GM21447 (cell line): ENCODE data around the gene B4GALT3.
A peak's percentile ranks its signal among the peaks of the same experiment; 100 is the strongest.

ENCODE experiments used
- ATAC-seq: cut with Tn5 transposase; IDR thresholded peaks from one replicate; pipeline ENCODE4 v1.9.1; 2021; ENCODE audit not compliant: unreplicated experiment

The B4GALT3 gene

DNA sequence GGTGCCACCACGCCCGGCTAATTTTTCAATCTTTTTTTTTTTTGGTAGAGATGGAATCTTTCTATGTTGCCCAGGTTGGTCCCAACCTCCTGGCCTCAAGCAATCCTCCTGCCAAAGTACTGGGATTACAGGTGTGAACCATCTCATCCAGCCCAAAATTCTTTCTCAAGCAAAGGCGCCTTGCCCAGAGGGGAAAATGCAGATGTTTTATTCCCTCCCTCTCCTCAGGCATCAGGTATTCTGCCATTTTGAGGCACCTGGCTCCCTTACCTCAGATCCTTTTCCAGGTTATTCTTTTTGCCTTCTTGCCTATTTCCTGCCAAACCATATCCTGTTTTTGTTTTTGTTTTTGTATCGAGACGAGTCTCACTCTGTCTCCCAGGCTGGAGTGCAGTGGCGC, 11.1 kb upstream of the B4GALT3 start:
- no peak for ATAC-seq

- no peak for ATAC-seq
These were observed 10.0 kb upstream of the B4GALT3 start for GRCh38 chr1:161187311-161187710.

- ATAC-seq = peak; percentile 32
These were observed 8.5 kb upstream of the B4GALT3 start for GRCh38 chr1:161185732-161186311.

- ATAC-seq = peak; percentile 56
These were observed 8.0 kb upstream of the B4GALT3 start for GRCh38 chr1:161185282-161185682.

- peak; percentile 56 for ATAC-seq
These were observed 4.9 kb upstream of the B4GALT3 start for GRCh38 chr1:161182214-161182613.

- no peak for ATAC-seq
These were observed 3.3 kb upstream of the B4GALT3 start for GRCh38 chr1:161180639-161181038.

DNA sequence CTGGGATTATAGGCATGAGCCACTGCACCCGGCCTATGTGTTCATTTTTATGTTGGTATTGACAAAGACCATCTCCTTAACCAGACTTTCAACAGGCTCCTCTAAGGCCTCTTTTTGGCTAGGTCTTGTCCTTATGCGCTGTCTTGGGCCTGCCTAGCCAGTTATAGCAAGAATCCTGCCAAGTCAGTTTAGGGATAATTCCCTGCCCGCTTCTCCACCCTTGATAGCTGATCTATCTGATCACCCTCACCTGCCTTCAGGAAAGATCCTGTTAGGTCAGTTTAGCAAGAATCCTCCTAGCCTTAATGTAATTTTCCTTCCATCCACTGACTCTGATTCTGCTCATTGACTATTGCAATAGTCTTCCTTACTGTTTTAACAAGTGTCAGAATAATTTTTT, 2.4 kb upstream of the B4GALT3 start:
- ATAC-seq = no peak

DNA sequence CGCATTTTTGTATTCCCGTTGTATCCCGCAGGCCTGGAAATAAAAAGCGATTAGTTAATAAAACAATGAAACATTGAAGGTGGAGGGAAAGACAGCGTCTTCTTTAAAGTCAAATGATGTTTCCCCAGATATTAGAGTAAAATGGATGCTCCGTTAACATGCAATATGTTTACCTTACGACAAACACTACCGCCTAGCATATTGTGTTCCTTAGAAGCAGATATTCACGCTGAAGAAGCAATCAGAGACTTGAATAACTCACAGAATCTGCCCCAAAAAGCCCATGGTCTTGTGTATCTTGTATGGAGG, 583 bp upstream of the B4GALT3 start:
- no peak for ATAC-seq

GRCh38 chr1:161176468-161177111, 717 bp downstream of the B4GALT3 start:
- ATAC-seq = no peak

DNA sequence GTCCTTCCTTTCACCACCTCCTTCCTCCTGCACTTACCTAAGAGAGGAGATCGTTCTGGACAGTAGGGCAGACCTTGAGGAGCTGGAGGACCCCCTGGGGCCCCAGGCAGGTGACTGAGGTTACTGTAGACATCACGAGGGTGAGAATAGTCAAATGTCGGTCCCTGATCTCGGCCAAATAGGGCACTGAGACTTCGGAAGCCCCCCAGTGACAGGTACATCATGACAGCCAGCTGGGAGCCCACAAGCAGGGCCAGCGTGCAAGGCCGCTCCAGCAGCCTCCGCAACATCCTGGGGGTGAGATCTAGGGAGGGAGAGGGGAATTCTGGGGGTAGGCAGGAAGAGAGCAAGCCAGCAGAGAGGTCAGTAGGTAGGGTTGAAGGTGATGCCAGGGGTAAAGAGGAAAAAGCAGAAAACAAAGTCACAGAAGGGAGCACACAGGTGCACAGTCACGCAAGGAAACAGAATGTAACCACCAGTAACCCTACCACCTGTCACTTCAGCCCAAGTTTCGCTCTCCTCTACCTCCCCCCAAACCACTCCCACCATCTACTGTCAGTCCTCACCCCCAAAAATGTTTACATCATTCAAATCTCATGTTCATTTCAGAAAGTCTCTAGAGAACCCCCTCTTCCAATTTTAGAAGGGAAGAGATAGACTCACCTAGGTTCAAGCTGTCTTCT, 1.4 kb downstream of the B4GALT3 start:
- no peak for ATAC-seq

- ATAC-seq = no peak
These were observed 2.4 kb downstream of the B4GALT3 start for GRCh38 chr1:161174911-161175310.

DNA sequence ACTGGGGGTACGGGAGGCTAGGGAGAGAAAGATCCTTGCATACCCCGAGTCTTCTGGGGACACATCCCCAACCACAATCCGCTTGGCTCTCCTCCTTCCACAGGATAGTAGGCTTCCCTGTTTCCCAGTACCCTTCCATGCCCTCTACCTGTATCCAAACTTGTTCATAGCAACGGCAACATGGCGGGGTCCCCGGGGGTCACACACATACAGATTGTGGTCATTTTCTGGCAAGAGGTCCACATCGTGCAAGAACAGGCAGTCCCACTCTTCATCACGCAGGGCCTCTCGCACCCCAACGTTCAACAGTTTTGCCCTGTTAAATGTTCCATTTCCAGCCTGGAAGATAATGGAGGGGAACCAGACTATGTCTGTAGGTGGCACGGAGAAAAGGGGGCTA, 3.6 kb downstream of the B4GALT3 start:
- no peak for ATAC-seq

DNA sequence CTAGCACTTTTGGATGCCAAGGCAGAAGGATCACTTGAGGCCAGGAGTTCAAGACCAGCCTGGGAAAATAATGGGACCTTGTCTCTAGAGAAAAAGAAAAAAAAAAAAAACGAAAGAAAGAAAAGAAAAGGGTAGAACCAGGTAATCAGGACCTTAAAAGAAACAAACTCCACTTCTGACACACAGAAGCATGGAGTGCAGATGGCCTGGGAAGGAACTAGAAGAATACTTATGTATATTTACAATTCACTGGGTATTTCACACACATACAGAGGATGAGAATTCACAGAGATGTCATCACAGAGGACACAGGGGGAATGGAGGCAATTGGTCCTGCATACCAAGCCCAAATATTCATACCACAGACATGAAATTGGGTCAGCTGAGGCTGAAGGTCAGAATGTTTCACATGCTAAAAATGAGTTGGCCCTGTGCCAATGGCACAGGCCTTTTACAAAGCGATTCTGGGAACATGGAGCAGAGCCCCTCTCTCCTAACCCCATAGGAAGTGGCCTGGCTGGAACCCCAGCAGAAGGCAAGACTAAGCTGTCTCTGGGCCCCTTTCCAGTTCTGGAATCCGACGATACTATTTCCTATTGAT, 4.4 kb downstream of the B4GALT3 start:
- ATAC-seq = no peak

DNA sequence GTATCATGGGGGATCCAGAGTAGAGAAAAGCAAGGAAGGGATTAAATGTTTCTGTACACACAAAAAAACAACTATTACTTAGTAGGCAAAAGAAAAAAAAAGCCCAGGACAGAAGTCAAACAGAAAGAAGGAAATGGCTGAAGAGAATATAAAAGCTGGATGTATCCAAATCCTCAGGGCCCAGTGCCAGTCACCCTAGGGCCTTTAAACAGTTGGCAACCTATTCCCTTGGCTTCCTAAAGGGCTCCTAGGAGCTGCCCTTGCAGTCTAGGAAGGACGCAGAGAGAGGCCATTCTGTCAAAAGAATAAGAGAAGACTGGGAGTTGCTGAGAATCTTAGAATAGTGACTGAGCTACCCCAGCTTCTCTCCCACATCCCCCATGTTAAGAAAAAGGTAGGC, 5.0 kb downstream of the B4GALT3 start:
- no peak for ATAC-seq

DNA sequence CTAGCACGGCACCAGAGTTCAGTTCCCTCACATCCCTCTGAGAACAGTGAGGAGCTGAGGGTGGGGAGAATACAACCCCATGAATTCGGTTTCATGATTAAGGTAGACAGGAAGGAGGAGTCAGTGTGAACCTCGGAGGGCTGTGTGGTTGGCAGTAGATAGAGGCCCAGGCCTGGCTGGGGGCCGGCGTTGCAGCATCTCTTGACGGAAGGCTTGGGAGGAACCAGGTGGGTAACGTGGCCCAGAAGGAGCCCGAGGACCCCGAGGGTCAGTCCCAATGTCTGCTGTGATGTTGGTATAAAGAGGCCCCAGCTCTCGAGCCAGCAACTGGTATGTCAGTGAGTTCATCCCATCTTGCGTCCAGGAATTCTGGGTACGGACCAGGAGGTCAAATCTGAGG, 5.6 kb downstream of the B4GALT3 start:
- ATAC-seq = no peak

DNA sequence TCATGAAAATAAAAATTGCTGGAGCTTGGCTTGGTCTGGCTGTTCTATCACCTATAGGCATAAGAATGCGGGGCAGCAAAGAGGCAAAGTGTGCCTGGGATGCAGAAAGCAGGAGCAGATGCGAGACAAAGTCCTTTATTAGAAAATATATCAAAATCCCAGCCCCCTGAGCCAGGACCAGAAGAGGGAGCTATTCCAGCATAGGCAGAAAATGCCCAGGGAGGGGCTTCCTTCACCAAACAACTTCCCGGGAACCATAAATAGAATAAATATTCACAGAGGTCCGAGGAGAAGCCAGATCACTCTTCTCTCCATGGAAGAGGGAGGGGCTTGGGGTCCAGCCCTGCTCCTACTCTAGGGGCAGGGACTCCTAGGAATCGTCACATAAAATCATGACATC, 6.1 kb downstream of the B4GALT3 start:
- ATAC-seq = no peak

DNA sequence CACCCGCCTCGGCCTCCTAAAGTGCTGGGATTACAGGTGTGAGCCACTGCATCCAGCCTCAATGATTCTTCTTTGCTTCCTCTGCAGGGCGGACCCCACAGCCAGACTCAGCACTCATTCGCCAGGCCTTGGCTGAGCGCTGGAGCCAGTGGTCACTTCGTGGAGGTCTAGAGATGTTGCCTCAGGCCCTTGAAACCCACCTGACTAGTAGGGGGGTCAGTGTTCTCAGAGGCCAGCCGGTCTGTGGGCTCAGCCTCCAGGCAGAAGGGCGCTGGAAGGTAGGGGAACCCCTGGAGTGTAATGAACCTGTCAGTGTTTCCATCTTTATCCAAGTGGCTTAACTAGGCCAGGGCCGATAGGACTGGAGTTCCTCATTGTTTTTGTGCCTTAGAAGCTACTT, 8.4 kb downstream of the B4GALT3 start:
- ATAC-seq = no peak

DNA sequence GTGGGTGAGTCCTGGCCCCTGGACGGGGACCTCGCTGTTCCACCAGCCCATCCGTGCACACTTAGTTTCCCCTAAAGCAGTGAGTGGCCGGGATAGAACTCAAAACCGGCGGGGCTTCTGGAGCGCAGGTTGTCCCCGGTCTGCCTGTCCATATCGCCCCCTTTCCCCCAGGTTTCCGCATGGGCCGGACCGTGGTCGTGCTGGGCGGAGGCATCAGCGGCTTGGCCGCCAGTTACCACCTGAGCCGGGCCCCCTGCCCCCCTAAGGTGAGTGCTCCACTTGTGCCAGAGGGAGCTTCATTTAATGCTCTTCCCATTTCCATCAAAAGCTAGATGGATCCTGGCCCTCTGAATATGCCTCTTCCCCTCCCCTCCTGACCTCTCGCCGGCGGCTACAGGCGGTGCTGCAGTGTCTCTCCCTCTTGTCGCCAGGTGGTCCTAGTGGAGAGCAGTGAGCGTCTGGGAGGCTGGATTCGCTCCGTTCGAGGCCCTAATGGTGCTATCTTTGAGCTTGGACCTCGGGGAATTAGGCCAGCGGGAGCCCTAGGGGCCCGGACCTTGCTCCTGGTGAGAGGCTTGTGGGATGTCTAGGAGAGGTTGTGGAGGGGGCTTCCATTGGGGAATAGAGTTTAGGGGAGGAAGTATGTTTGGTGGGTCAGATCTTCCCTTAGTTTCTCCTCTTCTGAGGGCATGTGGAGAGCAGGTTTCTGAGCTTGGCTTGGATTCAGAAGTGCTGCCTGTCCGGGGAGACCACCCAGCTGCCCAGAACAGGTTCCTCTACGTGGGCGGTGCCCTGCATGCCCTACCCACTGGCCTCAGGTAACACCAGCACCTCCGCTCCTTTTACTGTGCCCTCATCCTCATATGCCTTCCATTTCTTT, 10.4 kb downstream of the B4GALT3 start:
- peak; percentile 3 for ATAC-seq

GRCh38 chr1:161165742-161166668, 11.3 kb downstream of the B4GALT3 start, which contains the start of gene PPOX:
Gene PPOX (plus strand): TSS chr1:161166426. CDS start chr1:161166848, 422 bp downstream.
- ATAC-seq = peak; percentile 93
